Duodenal mucosa (tissue), 2 donors: Measurements from ENCODE around the gene MAMDC4.

Experiments used
- H3K27ac ChIP-seq: one replicate; pipeline ENCODE4 v1.7.0; 2013; ENCODE audit warnings: low read depth, low read length
- H3K27me3 ChIP-seq, 2 donors: one replicate each; pipeline ENCODE4 v1.7.0; 2013; ENCODE audit warnings: low read length in 2 of 2, control low read depth in 1 of 2; ENCODE audit not compliant: insufficient read depth in 2 of 2, control insufficient read depth in 1 of 2
- H3K36me3 ChIP-seq, 2 donors: one replicate each; pipeline ENCODE4 v1.7.0; 2013; ENCODE audit warnings: low read length in 2 of 2, control low read depth in 1 of 2; ENCODE audit not compliant: insufficient read depth in 2 of 2, control insufficient read depth in 1 of 2
- H3K4me1 ChIP-seq, 2 donors: one replicate each; pipeline ENCODE4 v1.7.0; 2013; ENCODE audit warnings: low read length in 2 of 2, control low read depth in 1 of 2; ENCODE audit not compliant: insufficient read depth in 2 of 2, control insufficient read depth in 1 of 2
- H3K4me3 ChIP-seq, 2 donors: one replicate each; pipeline ENCODE4 v1.7.0; 2013; ENCODE audit warnings: low read length in 2 of 2, low read depth in 1 of 2
- H3K9ac ChIP-seq, 2 donors: one replicate each; pipeline ENCODE4 v1.7.0; 2013; ENCODE audit warnings: low read length in 2 of 2, low read depth in 1 of 2
- H3K9me3 ChIP-seq, 2 donors: one replicate each; pipeline ENCODE4 v1.7.0; 2013; ENCODE audit warnings: low read length in 2 of 2, control low read depth in 1 of 2; ENCODE audit not compliant: control insufficient read depth in 1 of 2

Gene MAMDC4

DNA sequence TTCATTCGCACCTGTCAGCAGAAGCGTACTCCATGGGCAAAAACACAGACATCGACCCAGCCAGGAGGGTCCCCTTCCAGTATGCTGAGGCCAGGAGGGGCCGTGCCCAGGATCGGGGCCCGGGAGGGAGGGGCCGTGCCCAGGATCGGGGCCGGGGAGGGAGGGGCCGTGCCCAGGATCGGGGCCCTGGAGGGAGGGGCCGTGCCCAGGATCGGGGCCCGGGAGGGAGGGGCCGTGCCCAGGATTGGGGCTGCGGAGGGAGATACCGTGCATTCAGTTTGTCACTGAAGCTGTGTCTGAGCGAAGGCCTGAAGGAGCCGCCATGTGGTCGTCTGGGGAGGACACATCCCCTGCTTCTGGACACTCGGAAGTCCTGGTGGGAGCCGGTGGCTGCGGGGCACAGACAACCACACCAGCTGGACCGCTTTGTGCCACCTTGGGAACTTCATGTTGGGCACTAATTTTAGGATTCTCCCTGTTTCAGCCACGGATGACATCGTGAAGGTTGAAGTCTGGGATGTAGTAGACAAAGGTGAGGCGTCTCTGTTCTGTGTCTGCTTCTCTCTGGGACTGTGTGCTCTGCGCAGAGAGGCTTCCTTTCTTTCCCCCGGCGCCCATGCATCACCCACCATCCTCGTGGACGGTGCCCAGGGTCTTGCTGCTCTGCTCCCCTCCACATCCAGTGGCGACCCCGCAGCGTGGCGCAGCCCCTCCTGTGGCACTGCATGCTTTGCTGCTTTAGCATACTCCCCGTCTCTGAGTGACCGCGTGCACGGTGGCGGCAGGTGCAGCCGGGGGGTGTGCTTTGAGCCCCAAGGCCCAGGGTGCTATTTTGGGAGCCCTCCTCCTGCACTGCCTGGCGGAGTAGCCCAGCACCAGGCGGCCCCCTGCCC, 26.6 kb upstream of the MAMDC4 start:
- peaks cover 0 to 3% of the 10 kb centered on the region in 2 donors for H3K4me1 ChIP-seq
- H3K4me3 ChIP-seq: no peak overlapping the region
- no peaks in the 10 kb centered on the region for H3K9me3 ChIP-seq
- peaks cover 16 to 59% of the 10 kb centered on the region in 2 donors for H3K36me3 ChIP-seq
- no peak overlapping the region for H3K9ac ChIP-seq
- H3K27ac ChIP-seq: no peak overlapping the region
- H3K27me3 ChIP-seq: no peaks in the 10 kb centered on the region

DNA sequence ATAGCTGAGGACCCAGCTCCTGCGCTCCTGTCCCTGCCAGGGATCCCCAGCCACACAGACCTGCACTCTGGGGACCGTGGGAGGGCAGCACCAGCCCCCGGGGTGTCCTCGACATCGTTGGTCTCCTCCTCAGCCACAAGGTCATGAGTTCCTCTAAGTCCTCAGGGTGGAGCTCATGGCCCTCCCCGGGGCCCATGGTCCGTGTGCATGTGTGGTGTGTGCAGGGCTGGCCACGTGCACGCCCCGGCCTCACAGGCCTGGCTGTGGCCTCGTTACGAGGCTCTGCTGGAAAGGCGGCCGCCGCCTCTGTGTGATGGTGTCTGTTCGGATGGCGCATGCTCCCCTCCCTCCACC, 26.0 kb upstream of the MAMDC4 start:
- peaks cover 21 to 62% of the 10 kb centered on the region in 2 donors for H3K36me3 ChIP-seq

DNA sequence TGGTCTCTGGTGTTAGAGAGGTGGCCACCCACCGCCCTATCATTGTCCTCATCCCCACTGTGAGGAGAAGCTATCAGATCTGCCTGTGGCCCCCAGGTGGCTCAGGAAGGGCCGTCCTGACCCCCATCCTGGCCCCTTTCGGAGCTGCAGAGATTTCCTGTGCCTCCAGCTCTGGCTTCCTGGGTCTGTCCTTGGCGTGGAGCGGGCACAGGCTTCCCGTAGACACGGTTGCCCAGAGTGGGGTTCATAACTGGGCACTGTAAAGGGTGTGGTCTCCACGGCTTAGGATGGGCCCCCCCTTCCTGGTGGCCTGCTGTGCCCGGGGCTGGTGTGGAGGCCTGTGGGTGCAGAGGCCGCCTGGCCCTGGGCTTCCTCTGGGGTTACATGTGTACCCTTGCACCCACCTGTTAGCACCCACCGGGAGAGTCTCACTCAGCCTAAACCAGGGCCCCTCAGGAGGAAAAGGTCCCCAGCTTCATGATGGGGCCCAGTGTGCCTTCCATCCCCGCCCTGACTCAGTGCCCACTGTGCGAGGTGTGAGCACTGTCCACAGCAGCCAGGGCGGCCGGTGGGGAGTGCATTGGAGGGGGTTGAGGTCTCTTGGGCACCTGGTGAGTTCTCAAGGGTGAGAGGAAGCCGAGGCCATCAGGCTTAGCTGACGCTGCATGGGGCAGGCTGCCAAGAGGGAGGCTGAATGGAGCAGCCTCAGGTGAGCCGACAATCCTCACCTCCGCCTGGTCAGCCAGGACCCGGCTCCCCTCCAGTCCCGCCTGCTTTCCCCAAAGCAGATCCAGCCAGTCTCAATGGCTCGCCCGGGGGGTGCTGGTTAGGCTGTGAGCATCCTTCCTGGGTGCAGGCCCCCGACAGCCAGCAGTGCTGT, 25.2 kb upstream of the MAMDC4 start:
- Histone ChIP-seq H3K9ac (no peak overlapping the region), H3K27me3 (no peaks in the 10 kb centered on the region), H3K9me3 (no peaks in the 10 kb centered on the region), H3K36me3 (peaks cover 24 to 69% of the 10 kb centered on the region in 2 donors), H3K27ac (no peak overlapping the region), H3K4me3 (no peak overlapping the region), H3K4me1 (no peaks in the 10 kb centered on the region)

More for the DNA sequence above, 26.0 kb upstream of the MAMDC4 start:
- H3K27me3 ChIP-seq: no peaks in the 10 kb centered on the region
- no peak overlapping the region for H3K4me3 ChIP-seq
- H3K9me3 ChIP-seq: no peaks in the 10 kb centered on the region
- H3K27ac ChIP-seq: no peak overlapping the region
- no peak overlapping the region for H3K9ac ChIP-seq
- H3K4me1 ChIP-seq: no peaks in the 10 kb centered on the region

DNA sequence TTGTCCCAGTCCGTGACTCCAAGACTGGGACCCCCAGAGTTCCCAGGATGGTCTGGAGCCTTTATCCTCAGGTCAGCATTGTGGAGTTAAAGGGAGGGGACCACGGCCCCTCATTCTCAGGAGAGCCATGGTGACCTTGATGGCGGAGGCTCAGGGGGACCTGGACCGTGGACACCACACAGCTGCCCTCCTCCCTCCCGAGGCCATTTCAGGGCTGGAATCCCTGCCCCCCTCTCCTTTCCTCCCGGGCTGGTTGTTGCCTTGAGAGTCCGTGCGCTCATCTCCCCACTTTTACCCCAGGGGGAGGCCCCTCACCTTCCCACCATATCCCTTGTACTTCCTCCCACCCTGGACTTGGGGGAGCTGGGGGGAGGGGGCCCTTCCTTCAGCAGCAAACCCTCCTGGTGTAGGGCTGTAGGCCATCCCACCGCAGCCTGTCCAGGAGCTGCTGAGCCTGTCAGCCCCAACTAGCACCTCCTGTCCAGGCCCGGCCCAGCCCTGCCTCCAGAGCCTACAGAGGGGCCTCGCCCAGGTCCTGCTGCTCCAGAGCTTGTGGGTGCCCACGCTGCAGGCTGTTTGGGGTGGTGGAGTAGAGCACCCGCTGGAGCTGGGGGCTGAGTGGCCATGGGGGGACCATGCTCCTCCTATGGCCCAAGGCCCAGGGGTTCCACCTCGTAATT, 24.2 kb upstream of the MAMDC4 start:
- H3K27me3 ChIP-seq: no peaks in the 10 kb centered on the region
- H3K9me3 ChIP-seq: no peaks in the 10 kb centered on the region
- no peak overlapping the region for H3K27ac ChIP-seq
- peaks cover 27 to 78% of the 10 kb centered on the region in 2 donors for H3K36me3 ChIP-seq
- no peak overlapping the region for H3K9ac ChIP-seq
- no peak overlapping the region for H3K4me3 ChIP-seq
- no peaks in the 10 kb centered on the region for H3K4me1 ChIP-seq

DNA sequence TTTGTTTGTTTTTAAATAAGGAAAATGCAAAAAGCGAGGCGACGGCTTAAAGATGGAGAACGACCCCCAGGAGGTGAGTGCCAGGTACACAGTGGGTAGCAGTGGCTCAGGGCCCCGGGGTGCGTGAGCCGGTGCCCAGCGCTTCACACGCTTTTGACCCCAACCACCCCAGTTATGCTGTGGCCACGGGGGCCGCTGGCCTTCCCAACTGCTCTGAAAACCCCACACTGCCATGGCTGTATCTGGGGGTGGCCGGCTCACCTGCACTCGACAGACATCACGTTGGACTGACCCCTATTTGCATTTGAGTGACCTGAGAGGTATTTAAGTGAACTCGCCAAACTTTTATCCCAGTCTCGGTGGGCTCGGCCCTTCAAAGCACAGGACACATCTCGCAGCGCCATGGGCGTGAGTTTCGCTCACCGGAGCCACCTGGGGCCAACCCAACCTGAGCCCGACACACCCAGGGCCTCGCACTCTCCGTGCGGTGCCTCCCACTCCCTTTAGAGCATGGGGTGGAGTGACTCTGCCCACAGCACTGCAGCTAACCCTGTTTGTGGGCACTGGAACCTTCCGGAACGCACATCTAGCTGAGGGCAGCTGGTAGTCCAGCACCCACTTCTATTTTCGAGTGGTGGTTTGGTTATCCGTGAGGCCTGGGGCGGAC, 23.5 kb upstream of the MAMDC4 start:
- no peak overlapping the region for H3K27ac ChIP-seq
- peaks cover 24 to 73% of the 10 kb centered on the region in 2 donors for H3K36me3 ChIP-seq
- no peaks in the 10 kb centered on the region for H3K9me3 ChIP-seq
- no peaks in the 10 kb centered on the region for H3K27me3 ChIP-seq
- no peak overlapping the region for H3K4me3 ChIP-seq
- H3K4me1 ChIP-seq: no peaks in the 10 kb centered on the region
- no peak overlapping the region for H3K9ac ChIP-seq

DNA sequence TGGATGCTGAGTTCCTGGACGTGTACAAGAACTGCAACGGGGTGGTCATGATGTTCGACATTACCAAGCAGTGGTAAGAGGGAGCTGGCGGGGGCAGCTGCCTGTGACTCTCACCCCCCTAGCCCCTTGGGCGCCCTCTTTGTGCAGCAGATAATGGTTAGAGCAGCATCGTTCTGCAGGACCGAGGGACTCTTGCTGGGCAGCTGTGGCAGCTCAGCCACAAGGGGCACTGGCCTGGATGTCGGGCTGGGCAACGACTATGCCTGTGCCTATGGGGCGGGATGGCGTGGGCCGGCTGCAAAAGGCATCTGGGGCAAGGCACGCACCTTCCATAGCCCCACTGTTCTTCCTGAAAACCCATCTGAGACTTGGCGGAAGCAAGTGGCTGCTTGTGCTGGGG, 22.7 kb upstream of the MAMDC4 start:
- peaks cover 21 to 69% of the 10 kb centered on the region in 2 donors for H3K36me3 ChIP-seq
- no peak overlapping the region for H3K9ac ChIP-seq
- no peaks in the 10 kb centered on the region for H3K27me3 ChIP-seq
- H3K4me3 ChIP-seq: no peak overlapping the region
- H3K4me1 ChIP-seq: no peaks in the 10 kb centered on the region
- H3K9me3 ChIP-seq: no peaks in the 10 kb centered on the region
- no peak overlapping the region for H3K27ac ChIP-seq

DNA sequence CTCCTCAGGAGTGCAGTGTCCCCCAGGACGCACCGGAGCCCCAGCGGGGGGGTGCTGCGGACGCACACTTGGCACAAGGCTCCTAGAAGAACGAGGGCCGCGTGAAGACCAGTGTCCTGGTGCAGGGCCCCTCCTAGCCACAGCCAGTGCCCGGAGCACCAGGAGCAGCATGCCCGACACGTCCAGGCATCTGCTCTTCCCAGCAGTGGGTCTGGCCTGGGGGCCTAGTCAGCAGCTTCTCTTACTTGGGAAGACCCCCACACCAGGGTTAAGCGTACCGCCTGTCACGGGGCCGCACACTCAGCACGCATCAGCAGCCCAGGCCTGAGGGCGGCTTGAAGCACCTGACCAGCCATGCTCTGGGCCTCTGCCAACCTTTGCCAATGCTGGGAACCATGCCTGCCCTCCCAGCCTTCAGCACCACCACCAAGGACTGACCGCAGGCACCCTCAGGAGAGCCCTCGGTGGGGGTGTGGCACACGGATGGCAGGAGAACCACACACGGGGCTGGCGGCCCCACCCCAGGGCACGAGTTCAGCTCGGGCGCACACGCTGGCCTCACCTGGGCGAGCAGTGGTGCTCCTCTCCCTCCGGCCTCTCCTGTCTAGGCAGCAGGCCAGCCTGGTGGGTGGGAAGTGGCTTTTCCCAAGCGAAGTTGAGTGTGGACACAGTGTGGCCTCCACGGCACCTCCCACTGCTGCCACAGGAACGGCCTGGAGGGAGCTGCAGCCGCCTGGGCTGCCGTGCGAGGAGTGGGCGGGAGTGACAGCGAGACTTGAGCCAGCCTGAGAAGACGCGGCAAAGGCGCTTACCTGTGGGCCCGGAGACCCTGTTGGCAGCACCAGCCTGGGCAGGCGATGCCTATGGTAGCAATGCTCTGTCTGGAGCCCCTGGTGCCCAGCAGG, 21.9 kb upstream of the MAMDC4 start:
- Histone ChIP-seq H3K9ac (no peak overlapping the region), H3K36me3 (peaks cover 21 to 62% of the 10 kb centered on the region in 2 donors), H3K27me3 (no peaks in the 10 kb centered on the region), H3K9me3 (no peaks in the 10 kb centered on the region), H3K4me1 (no peaks in the 10 kb centered on the region), H3K27ac (no peak overlapping the region), H3K4me3 (no peak overlapping the region)

DNA sequence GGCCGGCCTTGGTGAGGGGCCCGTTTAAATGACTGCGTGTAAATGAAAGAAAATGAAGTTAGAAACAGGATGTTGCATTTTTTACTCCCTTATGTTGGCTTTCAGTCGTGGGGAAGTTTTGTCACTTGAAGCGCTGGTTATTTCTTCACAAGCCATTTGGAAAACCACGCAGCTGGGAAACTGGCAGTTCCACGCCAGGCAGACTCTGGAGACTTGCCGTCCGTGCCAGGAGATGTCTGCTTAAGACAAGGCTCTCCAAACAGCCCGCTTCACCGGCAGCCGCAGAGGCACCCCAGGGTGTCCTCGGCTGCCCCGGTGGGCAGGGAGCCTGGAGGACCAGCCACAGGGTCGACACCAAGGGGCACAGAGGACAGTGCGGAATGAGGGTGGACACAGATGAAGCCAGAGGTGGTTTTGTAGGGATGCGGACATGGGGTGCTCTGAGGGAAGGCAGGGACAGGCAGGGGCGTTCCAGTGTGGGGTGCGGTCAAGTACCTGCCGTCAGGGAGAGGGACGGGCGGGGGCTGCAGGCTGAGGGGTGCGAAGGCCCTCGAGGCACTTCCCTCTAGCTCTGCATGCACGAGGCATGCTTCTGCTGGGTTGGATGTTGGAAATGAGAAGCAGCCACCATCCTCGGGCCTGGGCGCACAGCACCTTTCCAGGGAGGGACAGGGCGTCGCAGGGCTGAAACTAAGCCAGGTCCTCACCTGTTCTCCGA, 21.0 kb upstream of the MAMDC4 start:
- Histone ChIP-seq H3K4me3 (no peak overlapping the region), H3K9me3 (no peaks in the 10 kb centered on the region), H3K9ac (no peak overlapping the region), H3K4me1 (no peaks in the 10 kb centered on the region), H3K36me3 (peaks cover 21 to 60% of the 10 kb centered on the region in 2 donors), H3K27ac (no peak overlapping the region), H3K27me3 (no peaks in the 10 kb centered on the region)
